Keratinocyte (primary cell): ENCODE measurements around the gene FTSJ1. TPM values are rescaled to one million over a fixed set of nuclear protein-coding genes. Genes with fewer than 3 reads are reported as not detected.
A peak's percentile ranks its signal among the peaks of the same experiment; 100 is the strongest.

ENCODE experiments used
- DNase-seq: peaks from one replicate; pipeline ENCODE4 v3.0.0-alpha.2; 2011; ENCODE audit warnings: low read depth, missing footprints, low spot score
- FAIRE-seq: peaks from 2 replicates; lab custom pipeline; 2011; peaks lifted over from hg19 to GRCh38; lab: Jason Lieb, UNC
- H2AFZ ChIP-seq: 2 replicates; pipeline ENCODE4 v1.6.0; 2012; ENCODE audit warnings: low read length, control low read depth, inconsistent platforms; ENCODE audit not compliant: control insufficient read depth
- H3K27ac ChIP-seq: 2 replicates; pipeline ENCODE4 v1.5.1; 2011; ENCODE audit warnings: low read length; ENCODE audit not compliant: control insufficient read depth, insufficient read depth
- H3K27me3 ChIP-seq: 3 replicates; pipeline ENCODE4 v1.6.0; 2011; ENCODE audit warnings: low read length; ENCODE audit not compliant: control insufficient read depth, insufficient read depth; ENCODE audit errors: extremely low read depth
- H3K36me3 ChIP-seq, 2 experiments: 2 replicates in 1 of 2; 3 replicates in 1 of 2; pipeline ENCODE4 v1.5.1; 2011; ENCODE audit warnings: low read length in 2 of 2, mild to moderate bottlenecking in 1 of 2; ENCODE audit not compliant: control insufficient read depth in 2 of 2, insufficient read depth in 2 of 2; ENCODE audit errors: extremely low read depth in 1 of 2
- H3K4me1 ChIP-seq: 3 replicates; pipeline ENCODE4 v1.5.1; 2011; ENCODE audit warnings: low read length; ENCODE audit not compliant: control insufficient read depth, insufficient read depth; ENCODE audit errors: extremely low read depth
- H3K4me2 ChIP-seq: 3 replicates; pipeline ENCODE4 v1.6.0; 2011; ENCODE audit warnings: low read depth, low read length; ENCODE audit not compliant: control insufficient read depth, insufficient read depth; ENCODE audit errors: extremely low read depth
- H3K4me3 ChIP-seq, 3 experiments: fragments of 200-600 bp in 1 of 3; sonication (generic) in 1 of 3; 2 replicates in 2 of 3; 3 replicates in 1 of 3; pipeline ENCODE4 v1.5.1; 2011 to 2016; ENCODE audit warnings: low read length in 3 of 3, mild to moderate bottlenecking in 3 of 3, control low read depth in 2 of 3, inconsistent platforms in 1 of 3, low read depth in 1 of 3, mixed read lengths in 1 of 3, mixed run types in 1 of 3, moderate library complexity in 1 of 3; ENCODE audit not compliant: control insufficient read depth in 2 of 3, insufficient read depth in 2 of 3; ENCODE audit errors: extremely low read depth in 1 of 3
- H3K79me2 ChIP-seq: 2 replicates; pipeline ENCODE4 v1.6.0; 2012; ENCODE audit warnings: low read length; ENCODE audit not compliant: control insufficient read depth, insufficient read depth
- H3K9ac ChIP-seq: 3 replicates; pipeline ENCODE4 v1.6.0; 2011; ENCODE audit warnings: low read length; ENCODE audit not compliant: control insufficient read depth, insufficient read depth; ENCODE audit errors: extremely low read depth
- H3K9me1 ChIP-seq: 3 replicates; pipeline ENCODE4 v1.6.0; 2011; ENCODE audit warnings: low read length; ENCODE audit not compliant: control insufficient read depth, insufficient read depth; ENCODE audit errors: extremely low read depth
- H3K9me3 ChIP-seq: 2 replicates; pipeline ENCODE4 v1.5.1; 2012; ENCODE audit warnings: low read depth, low read length; ENCODE audit not compliant: control insufficient read depth
- H4K20me1 ChIP-seq: 3 replicates; pipeline ENCODE4 v1.6.0; 2011; ENCODE audit warnings: low read length; ENCODE audit not compliant: control insufficient read depth, insufficient read depth; ENCODE audit errors: extremely low read depth
- EZH2 ChIP-seq: IDR thresholded peaks from one replicate; pipeline ENCODE4 v1.6.1; 2012; ENCODE audit warnings: inconsistent platforms, mild to moderate bottlenecking, low read length, moderate library complexity
- dilution Hi-C: fragments of 300-500 bp; cut with MboI; formaldehyde crosslinking; loops from one replicate; pipeline ENCODE4 v1.7.0; 2020; ENCODE audit warnings: low sequenced_read_pairs; ENCODE audit not compliant: extremely low pct_ligation_motif_present
- polyA plus RNA-seq, 5 experiments: library from polyadenylated mRNA; depleted of rRNA in 3 of 5; stranded (reverse) in 3 of 5; stranded (forward) in 1 of 5; unstranded in 1 of 5; fragments of >200 nt; gene quantifications; 1 replicate in 1 of 5; 2 replicates in 3 of 5; 3 replicates in 1 of 5; pipeline versions ENCODE4 v1.2.1 to v1.2.3, GENCODE V29; 2011 to 2012; ENCODE audit warnings: missing spikeins in 2 of 5, low read depth in 1 of 5, low replicate concordance in 1 of 5
- TF ChIP-seq, protein P1 (sequence below), 3 experiments: IDR thresholded peaks in 1 of 3; conservative IDR thresholded peaks in 1 of 3; optimal IDR thresholded peaks in 1 of 3; 2 replicates in 2 of 3; 3 replicates in 1 of 3; pipeline versions ENCODE3 to v1.5.1; 2011; ENCODE audit warnings: low read length in 3 of 3, mild to moderate bottlenecking in 3 of 3, moderate library complexity in 2 of 3, control low read depth in 1 of 3, inconsistent platforms in 1 of 3; ENCODE audit not compliant: insufficient read depth in 2 of 3; ENCODE audit errors: extremely low read depth in 1 of 3

Gene FTSJ1
- polyA plus RNA-seq, 1 donor (not counting 4 experiments of a cell fraction or from before 2014, with no cell fraction given) = 60.6 TPM

GRCh38 chrX:48468693-48469691 lies 7.0 kb upstream of the FTSJ1 start:
- no peak for FAIRE-seq
- no peak for TF ChIP-seq EZH2
- TF ChIP-seq, protein P1, sequence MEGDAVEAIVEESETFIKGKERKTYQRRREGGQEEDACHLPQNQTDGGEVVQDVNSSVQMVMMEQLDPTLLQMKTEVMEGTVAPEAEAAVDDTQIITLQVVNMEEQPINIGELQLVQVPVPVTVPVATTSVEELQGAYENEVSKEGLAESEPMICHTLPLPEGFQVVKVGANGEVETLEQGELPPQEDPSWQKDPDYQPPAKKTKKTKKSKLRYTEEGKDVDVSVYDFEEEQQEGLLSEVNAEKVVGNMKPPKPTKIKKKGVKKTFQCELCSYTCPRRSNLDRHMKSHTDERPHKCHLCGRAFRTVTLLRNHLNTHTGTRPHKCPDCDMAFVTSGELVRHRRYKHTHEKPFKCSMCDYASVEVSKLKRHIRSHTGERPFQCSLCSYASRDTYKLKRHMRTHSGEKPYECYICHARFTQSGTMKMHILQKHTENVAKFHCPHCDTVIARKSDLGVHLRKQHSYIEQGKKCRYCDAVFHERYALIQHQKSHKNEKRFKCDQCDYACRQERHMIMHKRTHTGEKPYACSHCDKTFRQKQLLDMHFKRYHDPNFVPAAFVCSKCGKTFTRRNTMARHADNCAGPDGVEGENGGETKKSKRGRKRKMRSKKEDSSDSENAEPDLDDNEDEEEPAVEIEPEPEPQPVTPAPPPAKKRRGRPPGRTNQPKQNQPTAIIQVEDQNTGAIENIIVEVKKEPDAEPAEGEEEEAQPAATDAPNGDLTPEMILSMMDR (optimal IDR thresholded peaks at IDR 0.05 in 1 of 3, IDR thresholded peaks at IDR 0.05 in 1 of 3, conservative IDR thresholded peaks at IDR 0.05 in 1 of 3; ENCODE audit: extremely low read depth in 1 of 3, insufficient read depth in 2 of 3, low read length in 3 of 3) = no peak
- peak overlapping the region; percentile 87 for H3K9ac ChIP-seq
- H3K36me3 ChIP-seq = peaks cover 0 to 9% of the 10 kb centered on the region in 2 experiments
- dilution Hi-C loops = no loop called here
- no peak overlapping the region for H2AFZ ChIP-seq
- H3K9me3 ChIP-seq = peaks cover 8% of the 10 kb centered on the region
- peaks cover 2% of the 10 kb centered on the region for H4K20me1 ChIP-seq
- H3K27ac ChIP-seq = peak overlapping the region; percentile 86
- peak overlapping the region; percentile 58 to 80 (median 64) for H3K4me3 ChIP-seq
- H3K9me1 ChIP-seq = no peaks in the 10 kb centered on the region
- no peak for DNase-seq
- peak overlapping the region; percentile 75 for H3K4me2 ChIP-seq
- H3K4me1 ChIP-seq = peaks cover 25% of the 10 kb centered on the region
- no peaks in the 10 kb centered on the region for H3K27me3 ChIP-seq
- peaks cover 35% of the 10 kb centered on the region for H3K79me2 ChIP-seq

DNA sequence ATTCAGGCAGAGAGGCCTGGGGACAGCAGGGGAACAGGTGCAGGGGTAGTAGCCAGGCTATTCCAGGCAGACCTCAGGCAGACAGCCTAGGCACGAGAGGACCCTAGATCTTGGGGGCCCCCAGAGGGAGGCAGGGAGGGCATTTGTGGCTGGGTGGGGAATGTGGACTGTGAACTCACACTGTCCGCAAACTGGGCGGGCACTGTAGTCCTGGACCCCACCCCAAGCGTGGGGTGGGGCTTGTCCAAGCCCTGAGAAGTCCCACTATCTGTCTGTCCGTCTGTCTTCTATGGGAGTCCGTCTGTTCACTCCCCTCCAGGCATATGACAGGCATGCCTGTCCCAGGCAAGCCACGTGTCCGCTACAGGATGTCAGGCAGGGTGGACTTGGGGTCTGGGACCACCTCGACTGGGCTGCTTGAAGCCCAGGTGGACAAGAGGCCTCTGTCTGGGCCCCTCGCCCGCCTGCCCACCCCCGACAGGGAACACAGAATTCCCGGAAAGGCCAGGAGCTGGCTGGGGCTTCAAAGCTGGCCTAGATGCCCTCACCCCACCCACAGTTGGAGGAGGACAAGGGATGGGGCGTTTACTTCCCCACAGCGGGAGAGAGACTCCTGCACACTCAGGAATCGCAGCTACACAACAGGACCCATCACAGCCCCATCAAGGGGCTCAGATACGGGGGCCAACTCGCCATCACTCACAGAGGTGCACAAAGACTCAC lies 5.7 kb upstream of the FTSJ1 start, which contains the start of gene SLC38A5:
SLC38A5 (minus strand) TSS at position 151 of the 723 bp plus-strand sequence. CDS start 2,336 bp downstream, outside the sequence.
- no peaks in the 10 kb centered on the region for H3K27me3 ChIP-seq
- H3K9me3 ChIP-seq = peaks cover 3% of the 10 kb centered on the region
- peaks cover 30% of the 10 kb centered on the region for H3K79me2 ChIP-seq
- H3K9ac ChIP-seq = peak within 1 kb of the TSS; percentile 87
- H3K4me2 ChIP-seq = peak within 1 kb of the TSS; percentile 75
- no peak for TF ChIP-seq EZH2
- TF ChIP-seq, protein P1 (optimal IDR thresholded peaks at IDR 0.05 in 1 of 3, IDR thresholded peaks at IDR 0.05 in 1 of 3, conservative IDR thresholded peaks at IDR 0.05 in 1 of 3; ENCODE audit: extremely low read depth in 1 of 3, insufficient read depth in 2 of 3, low read length in 3 of 3) = no peak
- no peaks in the 10 kb centered on the region for H4K20me1 ChIP-seq
- H3K4me3 ChIP-seq = peak within 1 kb of the TSS; percentile 58 to 80 (median 64)
- FAIRE-seq (no peak), DNase-seq (no peak)
- peak within 1 kb of the TSS; percentile 86 for H3K27ac ChIP-seq
- H2AFZ ChIP-seq = no peak within 1 kb of the TSS
- H3K36me3 ChIP-seq = peaks cover 0 to 6% of the 10 kb centered on the region in 2 experiments
- H3K9me1 ChIP-seq = no peaks in the 10 kb centered on the region
- peaks cover 24% of the 10 kb centered on the region for H3K4me1 ChIP-seq
- dilution Hi-C loops = no loop called here
